ENCODE results near the gene PHF13. TPM values are rescaled to one million over a fixed set of nuclear protein-coding genes. Genes with fewer than 3 reads are reported as not detected.

Gene PHF13
- total and polyA plus RNA-seq, 9 of the 15 experiments (the other 6 are each of a cell fraction or from before 2014, with no cell fraction given) = 1.8 to 36.1 (median 11.7) TPM

GRCh38 chr1:6603238-6603914 lies 10.2 kb upstream of the PHF13 start (continued):
- TF ChIP-seq CTCFL (IDR thresholded peaks at IDR 0.05; ENCODE audit: borderline replicate concordance, insufficient read depth, low read depth, low read length, poor library complexity, severe bottlenecking) (no peak), STAT6 (CRISPR knock-in tag; IDR thresholded peaks at IDR 0.05) (no peak), EP400 (IDR thresholded peaks at IDR 0.05) (no peak), SIN3A (IDR thresholded peaks at IDR 0.05; ENCODE audit: borderline replicate concordance in 2 of 2, control insufficient read depth in 1 of 2, low read depth in 2 of 2, low read length in 2 of 2) (no peak; a peak in 1 of 4 replicates), SMAD4 (CRISPR knock-in tag; conservative IDR thresholded peaks at IDR 0.05) (no peak), ILF3 (IDR thresholded peaks at IDR 0.05; ENCODE audit: borderline replicate concordance) (no peak), YY1 (IDR thresholded peaks at IDR 0.05; ENCODE audit: borderline replicate concordance in 1 of 3, control insufficient read depth in 1 of 3, extremely low read depth in 1 of 3, insufficient read depth in 3 of 3, insufficient read length in 1 of 3, insufficient replicate concordance in 2 of 3, low read depth in 1 of 3, low read length in 2 of 3) (peak in 1 of 3 experiments; percentile 91), MLX (CRISPR knock-in tag; conservative IDR thresholded peaks at IDR 0.05) (no peak), BMI1 (IDR thresholded peaks at IDR 0.05; ENCODE audit: low read length) (no peak), ZNF263 (CRISPR knock-in tag; IDR thresholded peaks at IDR 0.05; ENCODE audit: borderline replicate concordance) (no peak)
- TF ChIP-seq, protein P1, sequence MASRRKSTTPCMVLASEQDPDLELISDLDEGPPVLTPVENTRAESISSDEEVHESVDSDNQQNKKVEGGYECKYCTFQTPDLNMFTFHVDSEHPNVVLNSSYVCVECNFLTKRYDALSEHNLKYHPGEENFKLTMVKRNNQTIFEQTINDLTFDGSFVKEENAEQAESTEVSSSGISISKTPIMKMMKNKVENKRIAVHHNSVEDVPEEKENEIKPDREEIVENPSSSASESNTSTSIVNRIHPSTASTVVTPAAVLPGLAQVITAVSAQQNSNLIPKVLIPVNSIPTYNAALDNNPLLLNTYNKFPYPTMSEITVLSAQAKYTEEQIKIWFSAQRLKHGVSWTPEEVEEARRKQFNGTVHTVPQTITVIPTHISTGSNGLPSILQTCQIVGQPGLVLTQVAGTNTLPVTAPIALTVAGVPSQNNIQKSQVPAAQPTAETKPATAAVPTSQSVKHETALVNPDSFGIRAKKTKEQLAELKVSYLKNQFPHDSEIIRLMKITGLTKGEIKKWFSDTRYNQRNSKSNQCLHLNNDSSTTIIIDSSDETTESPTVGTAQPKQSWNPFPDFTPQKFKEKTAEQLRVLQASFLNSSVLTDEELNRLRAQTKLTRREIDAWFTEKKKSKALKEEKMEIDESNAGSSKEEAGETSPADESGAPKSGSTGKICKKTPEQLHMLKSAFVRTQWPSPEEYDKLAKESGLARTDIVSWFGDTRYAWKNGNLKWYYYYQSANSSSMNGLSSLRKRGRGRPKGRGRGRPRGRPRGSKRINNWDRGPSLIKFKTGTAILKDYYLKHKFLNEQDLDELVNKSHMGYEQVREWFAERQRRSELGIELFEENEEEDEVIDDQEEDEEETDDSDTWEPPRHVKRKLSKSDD (conservative IDR thresholded peaks at IDR 0.05; ENCODE audit: low read length) = no peak
- TF ChIP-seq, protein P2, sequence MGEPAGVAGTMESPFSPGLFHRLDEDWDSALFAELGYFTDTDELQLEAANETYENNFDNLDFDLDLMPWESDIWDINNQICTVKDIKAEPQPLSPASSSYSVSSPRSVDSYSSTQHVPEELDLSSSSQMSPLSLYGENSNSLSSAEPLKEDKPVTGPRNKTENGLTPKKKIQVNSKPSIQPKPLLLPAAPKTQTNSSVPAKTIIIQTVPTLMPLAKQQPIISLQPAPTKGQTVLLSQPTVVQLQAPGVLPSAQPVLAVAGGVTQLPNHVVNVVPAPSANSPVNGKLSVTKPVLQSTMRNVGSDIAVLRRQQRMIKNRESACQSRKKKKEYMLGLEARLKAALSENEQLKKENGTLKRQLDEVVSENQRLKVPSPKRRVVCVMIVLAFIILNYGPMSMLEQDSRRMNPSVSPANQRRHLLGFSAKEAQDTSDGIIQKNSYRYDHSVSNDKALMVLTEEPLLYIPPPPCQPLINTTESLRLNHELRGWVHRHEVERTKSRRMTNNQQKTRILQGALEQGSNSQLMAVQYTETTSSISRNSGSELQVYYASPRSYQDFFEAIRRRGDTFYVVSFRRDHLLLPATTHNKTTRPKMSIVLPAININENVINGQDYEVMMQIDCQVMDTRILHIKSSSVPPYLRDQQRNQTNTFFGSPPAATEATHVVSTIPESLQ (CRISPR knock-in tag; IDR thresholded peaks at IDR 0.05) = no peak

Data from K562 (cell line).